KOPT-K1 (cell line): ENCODE data around the gene NFASC.

Experiments used
- H3K27ac ChIP-seq: fragments of 200-600 bp; sonication (generic); 2 replicates; pipeline ENCODE4 v1.5.1; 2016; ENCODE audit warnings: antibody characterized with exemption, mild to moderate bottlenecking, low read depth, low read length; ENCODE audit not compliant: poor library complexity, severe bottlenecking
- H3K36me3 ChIP-seq: fragments of 200-600 bp; sonication (generic); 2 replicates; pipeline ENCODE4 v1.5.1; 2017; ENCODE audit warnings: antibody characterized with exemption, mild to moderate bottlenecking, low read length, moderate library complexity; ENCODE audit not compliant: insufficient read depth
- H3K9me3 ChIP-seq: fragments of 200-600 bp; sonication (generic); 2 replicates; pipeline ENCODE4 v1.5.1; 2017; ENCODE audit warnings: antibody characterized with exemption, low read length, mild to moderate bottlenecking; ENCODE audit not compliant: insufficient read depth, poor library complexity, severe bottlenecking

NFASC gene

GRCh38 chr1:204962742-204963632 is 92.3 kb downstream of the NFASC start:
- H3K27ac ChIP-seq = no peak overlapping the region
- no peaks in the 10 kb centered on the region for H3K9me3 ChIP-seq
- no peaks in the 10 kb centered on the region for H3K36me3 ChIP-seq

GRCh38 chr1:204967451-204967850 is 96.8 kb downstream of the NFASC start:
- Histone ChIP-seq H3K36me3 (no peaks in the 10 kb centered on the region), H3K27ac (no peak overlapping the region), H3K9me3 (no peaks in the 10 kb centered on the region)

- no peak overlapping the region for H3K27ac ChIP-seq
- H3K9me3 ChIP-seq = no peaks in the 10 kb centered on the region
- H3K36me3 ChIP-seq = no peaks in the 10 kb centered on the region
These were observed 97.5 kb downstream of the NFASC start for GRCh38 chr1:204968135-204968534.

GRCh38 chr1:204968951-204969350 is 98.3 kb downstream of the NFASC start:
- H3K27ac ChIP-seq = no peak overlapping the region
- H3K9me3 ChIP-seq = no peaks in the 10 kb centered on the region
- no peaks in the 10 kb centered on the region for H3K36me3 ChIP-seq

- no peaks in the 10 kb centered on the region for H3K36me3 ChIP-seq
- no peaks in the 10 kb centered on the region for H3K9me3 ChIP-seq
- no peak overlapping the region for H3K27ac ChIP-seq
These were observed 100.3 kb downstream of the NFASC start for GRCh38 chr1:204970937-204971336.

GRCh38 chr1:204971517-204972336 is 101.1 kb downstream of the NFASC start:
- H3K36me3 ChIP-seq = no peaks in the 10 kb centered on the region
- H3K27ac ChIP-seq = no peak overlapping the region
- H3K9me3 ChIP-seq = no peaks in the 10 kb centered on the region

- no peaks in the 10 kb centered on the region for H3K9me3 ChIP-seq
- H3K36me3 ChIP-seq = no peaks in the 10 kb centered on the region
- no peak overlapping the region for H3K27ac ChIP-seq
These were observed 101.8 kb downstream of the NFASC start for GRCh38 chr1:204972426-204972825.

- no peaks in the 10 kb centered on the region for H3K36me3 ChIP-seq
- no peak overlapping the region for H3K27ac ChIP-seq
- no peaks in the 10 kb centered on the region for H3K9me3 ChIP-seq
These were observed 102.8 kb downstream of the NFASC start for GRCh38 chr1:204973449-204973848.

GRCh38 chr1:204974327-204974726 is 103.7 kb downstream of the NFASC start:
- Histone ChIP-seq H3K27ac (no peak overlapping the region), H3K9me3 (no peaks in the 10 kb centered on the region), H3K36me3 (no peaks in the 10 kb centered on the region)

- H3K36me3 ChIP-seq = no peaks in the 10 kb centered on the region
- no peaks in the 10 kb centered on the region for H3K9me3 ChIP-seq
These were observed 104.4 kb downstream of the NFASC start for GRCh38 chr1:204975021-204975420.

GRCh38 chr1:204975568-204976235 is 105.0 kb downstream of the NFASC start:
- H3K27ac ChIP-seq = no peak overlapping the region
- no peaks in the 10 kb centered on the region for H3K9me3 ChIP-seq
- no peaks in the 10 kb centered on the region for H3K36me3 ChIP-seq

More at GRCh38 chr1:204975021-204975420, 104.4 kb downstream of the NFASC start:
- H3K27ac ChIP-seq = no peak overlapping the region

- H3K27ac ChIP-seq = no peak overlapping the region
- H3K9me3 ChIP-seq = no peaks in the 10 kb centered on the region
- H3K36me3 ChIP-seq = no peaks in the 10 kb centered on the region
These were observed 106.0 kb downstream of the NFASC start for GRCh38 chr1:204976646-204977045.

GRCh38 chr1:204977318-204977717 is 106.7 kb downstream of the NFASC start:
- H3K36me3 ChIP-seq = no peaks in the 10 kb centered on the region

GRCh38 chr1:204978782-204979181 is 108.1 kb downstream of the NFASC start:
- H3K27ac ChIP-seq = no peak overlapping the region
- H3K9me3 ChIP-seq = no peaks in the 10 kb centered on the region
- no peaks in the 10 kb centered on the region for H3K36me3 ChIP-seq

More at GRCh38 chr1:204977318-204977717, 106.7 kb downstream of the NFASC start:
- H3K27ac ChIP-seq = no peak overlapping the region
- no peaks in the 10 kb centered on the region for H3K9me3 ChIP-seq

GRCh38 chr1:204979306-204979705 is 108.6 kb downstream of the NFASC start:
- H3K27ac ChIP-seq = no peak overlapping the region
- H3K9me3 ChIP-seq = no peaks in the 10 kb centered on the region
- no peaks in the 10 kb centered on the region for H3K36me3 ChIP-seq
